ENCODE data around the gene SRD5A1.

- TF ChIP-seq EZH2 (optimal IDR thresholded peaks at IDR 0.05; ENCODE audit: low read depth, low read length) (no peak), CTCF (IDR thresholded peaks at IDR 0.05; ENCODE audit: low read length) (no peak), EZH2phosphoT487 (IDR thresholded peaks at IDR 0.05; ENCODE audit: low read length) (no peak)
Observed at GRCh38 chr5:6710070-6710469, 76.8 kb downstream of the SRD5A1 start.

Measured in MM.1S (cell line).